SW480 (cell line): ENCODE results near the gene DTNA.
"Not testable (repeated sequence)": the region's sequence is repeated elsewhere in the genome, so short reads cannot be mapped to it uniquely, and the experiment has no call there.

ENCODE experiments used
- DNase-seq: peaks from one replicate; pipeline ENCODE4 v3.0.0-alpha.2; 2016; ENCODE audit warnings: low spot score

The DTNA gene

GRCh38 chr18:34725737-34726136 is 15.6 kb downstream of the DTNA start:
- not testable (repeated sequence) for DNase-seq

- DNase-seq, result no peak
These were observed 16.3 kb downstream of the DTNA start for GRCh38 chr18:34726286-34727004.

GRCh38 chr18:34729264-34729663 is 19.2 kb downstream of the DTNA start:
- DNase-seq, result peak; percentile 11

GRCh38 chr18:34729740-34730355 is 19.8 kb downstream of the DTNA start:
- no peak for DNase-seq

DNA sequence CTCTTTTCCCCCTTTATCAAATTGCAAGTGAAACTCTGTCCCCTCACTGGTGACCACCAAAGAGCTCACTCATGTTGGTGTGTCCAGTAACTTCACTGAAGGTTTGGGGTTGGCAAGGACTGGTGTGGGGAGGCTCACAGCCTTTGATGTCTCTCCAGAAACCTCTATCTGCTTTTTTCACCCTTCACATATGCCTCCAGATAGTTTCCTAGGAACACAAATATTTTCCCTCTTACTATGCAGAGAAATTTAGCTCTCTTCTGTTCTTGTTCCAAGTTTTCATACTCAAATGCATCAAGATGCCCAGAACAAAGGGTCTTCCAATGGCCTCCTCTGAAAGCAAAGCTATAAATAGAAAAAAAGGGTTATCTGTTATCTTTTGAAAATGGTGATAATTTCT is 20.7 kb downstream of the DTNA start:
- DNase-seq, result no peak

DNA sequence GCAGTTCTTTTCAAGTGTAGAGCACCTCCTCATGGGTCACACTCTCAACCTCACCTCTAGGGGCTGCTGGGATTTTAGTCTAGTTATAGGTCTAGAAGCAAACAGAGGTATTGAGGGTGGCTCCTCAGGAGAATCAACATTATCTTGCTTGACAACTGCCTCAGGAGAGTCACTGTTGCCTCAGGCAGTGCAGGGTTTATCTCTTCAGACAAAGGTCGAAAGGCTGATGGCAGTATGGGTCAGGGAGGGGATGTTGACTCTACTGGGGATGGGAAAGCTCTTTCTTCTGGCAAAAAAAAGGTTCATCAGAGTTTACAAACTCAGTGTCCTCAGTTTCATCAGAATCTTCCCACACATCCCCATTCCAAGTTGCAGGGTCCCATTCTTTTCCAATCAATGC is 24.0 kb downstream of the DTNA start:
- DNase-seq, result no peak

GRCh38 chr18:34734526-34734925 is 24.4 kb downstream of the DTNA start:
- not testable (repeated sequence) for DNase-seq

- peak; percentile 1 for DNase-seq
These were observed 28.2 kb downstream of the DTNA start for GRCh38 chr18:34738175-34738894.

DNA sequence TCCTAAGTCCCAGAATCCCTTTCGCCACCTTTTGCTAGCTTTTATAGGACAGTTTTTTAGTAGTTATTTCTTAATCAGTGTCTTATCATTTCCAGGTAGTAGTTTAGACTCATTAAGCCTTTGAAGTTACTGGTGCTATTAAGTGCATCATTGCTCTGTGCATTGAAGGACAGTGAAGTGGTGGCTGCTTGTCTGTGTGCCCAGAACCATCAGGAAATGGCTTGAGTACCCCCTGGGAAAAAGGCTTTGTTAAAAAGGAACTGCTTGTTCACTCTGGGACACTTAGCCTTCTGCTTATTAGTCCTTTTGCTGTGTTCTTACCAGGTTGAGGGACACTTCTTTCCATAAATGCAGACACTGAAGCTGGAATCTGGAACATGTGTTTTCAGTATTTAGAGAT is 30.0 kb downstream of the DTNA start:
- DNase-seq, result no peak

DNA sequence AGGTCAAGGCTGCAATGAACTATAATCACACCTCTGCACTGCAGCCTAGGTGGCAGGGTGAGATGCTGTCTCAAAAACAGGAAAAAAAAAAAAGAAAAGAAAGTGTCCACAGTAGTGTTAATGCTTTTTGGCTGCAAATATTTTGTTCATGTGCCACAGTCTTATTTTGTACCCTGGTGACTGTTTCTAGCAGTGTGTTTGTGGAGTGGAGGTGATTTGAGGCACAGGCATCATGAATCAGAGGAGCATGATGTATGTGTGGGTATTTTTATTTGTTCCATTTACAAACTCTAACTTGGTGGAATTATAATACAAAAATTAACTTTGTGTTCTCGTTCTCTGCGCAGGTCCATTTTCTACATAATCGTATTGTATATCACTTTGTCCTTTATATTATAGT is 30.6 kb downstream of the DTNA start:
- no peak for DNase-seq

GRCh38 chr18:34741401-34741800 is 31.3 kb downstream of the DTNA start:
- no peak for DNase-seq

DNA sequence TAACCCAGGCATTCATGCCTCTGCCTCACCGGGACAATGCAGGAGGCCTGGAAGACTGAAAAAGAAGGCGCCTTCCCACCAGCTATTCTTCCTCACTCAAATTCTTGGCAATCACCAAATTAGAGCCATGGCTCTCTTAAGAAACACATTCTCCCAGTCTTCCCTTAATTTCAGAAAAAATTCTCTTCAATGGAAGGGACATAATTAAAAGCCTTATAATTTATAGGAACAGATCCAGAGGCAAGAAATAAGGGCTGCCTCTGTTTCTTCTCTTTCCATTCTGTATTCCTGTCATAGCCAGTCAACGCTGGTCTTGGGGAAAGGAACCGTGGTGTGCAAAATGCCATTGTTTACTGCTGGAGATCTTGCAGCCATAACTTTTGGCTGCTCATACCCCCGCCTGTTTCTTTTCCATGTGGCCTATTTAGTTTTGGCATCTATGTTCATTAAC is 32.8 kb downstream of the DTNA start:
- DNase-seq, result no peak

GRCh38 chr18:34744569-34744968 is 34.5 kb downstream of the DTNA start:
- no peak for DNase-seq

GRCh38 chr18:34746614-34747013 is 36.5 kb downstream of the DTNA start:
- DNase-seq, result no peak

DNA sequence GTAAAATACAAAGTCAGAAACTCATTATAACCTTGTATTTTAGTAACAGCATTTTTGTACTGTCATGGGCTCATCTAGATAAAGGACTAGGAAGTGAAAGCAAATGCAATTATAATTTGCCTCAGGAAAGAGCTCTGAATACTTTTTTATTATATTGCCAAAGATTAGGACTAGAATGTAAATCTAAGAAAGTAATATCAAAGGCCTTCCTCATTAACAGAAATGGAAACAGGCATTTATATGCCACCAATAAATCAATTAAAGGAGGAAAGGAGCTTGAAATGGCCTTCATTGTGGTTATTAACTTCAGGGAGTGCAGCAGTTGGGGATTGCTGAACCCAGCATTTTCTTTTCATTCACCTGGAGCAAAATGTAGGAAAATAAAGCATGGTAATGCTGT is 39.6 kb downstream of the DTNA start:
- DNase-seq, result no peak

- no peak for DNase-seq
These were observed 42.0 kb downstream of the DTNA start for GRCh38 chr18:34752056-34752455.

- no peak for DNase-seq
These were observed 44.2 kb downstream of the DTNA start for GRCh38 chr18:34754300-34754699.

DNA sequence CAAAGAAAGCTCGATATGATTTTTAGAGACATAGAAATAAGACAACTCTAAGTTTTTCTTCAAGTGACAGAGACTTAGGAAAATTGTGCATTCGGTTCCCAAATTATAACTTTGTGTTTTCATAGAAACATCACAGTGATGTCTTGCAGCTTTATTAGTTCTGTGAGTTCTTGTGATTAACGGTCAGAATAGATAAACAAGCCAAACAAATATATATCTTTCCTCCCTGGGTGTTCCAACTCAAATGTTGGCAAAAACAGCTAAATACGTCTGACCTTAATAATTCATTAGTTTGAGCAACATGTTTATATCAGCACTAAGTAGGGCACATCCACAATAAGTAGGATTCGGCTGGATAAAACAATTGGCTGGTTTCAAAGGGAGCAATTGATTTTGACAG is 47.6 kb downstream of the DTNA start:
- DNase-seq, result no peak

DNA sequence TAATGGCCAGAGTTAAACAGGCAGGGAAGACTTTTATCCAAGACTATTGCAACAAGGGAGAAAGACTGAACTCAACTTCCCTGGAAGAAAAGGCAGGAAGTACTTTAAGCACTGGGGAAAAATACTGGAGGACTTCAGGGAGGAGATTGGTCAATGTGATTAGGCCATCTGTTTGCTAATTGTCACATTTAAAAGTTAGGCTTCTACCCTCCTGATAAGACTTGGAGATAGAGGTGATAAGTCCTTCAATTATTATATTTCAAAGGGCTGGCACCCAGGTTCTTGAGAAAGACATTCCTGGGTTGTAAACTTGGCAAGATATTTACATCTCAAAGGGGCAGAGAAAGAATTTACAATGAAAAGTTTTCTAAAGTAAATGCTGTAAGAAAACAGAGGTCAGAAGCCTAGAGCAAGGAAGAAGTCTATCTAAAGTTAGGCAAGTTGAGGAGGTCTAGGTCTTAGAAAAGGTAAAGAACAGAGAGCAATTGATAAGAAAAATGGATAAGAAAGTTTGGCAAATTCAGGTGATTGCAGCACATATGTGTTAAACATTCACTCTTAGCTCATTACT is 48.4 kb downstream of the DTNA start:
- DNase-seq, result no peak

GRCh38 chr18:34760444-34760843 is 50.3 kb downstream of the DTNA start:
- DNase-seq, result no peak

GRCh38 chr18:34764451-34764850 is 54.4 kb downstream of the DTNA start:
- DNase-seq, result no peak

- no peak for DNase-seq
These were observed 57.5 kb downstream of the DTNA start for GRCh38 chr18:34767601-34768027.

DNA sequence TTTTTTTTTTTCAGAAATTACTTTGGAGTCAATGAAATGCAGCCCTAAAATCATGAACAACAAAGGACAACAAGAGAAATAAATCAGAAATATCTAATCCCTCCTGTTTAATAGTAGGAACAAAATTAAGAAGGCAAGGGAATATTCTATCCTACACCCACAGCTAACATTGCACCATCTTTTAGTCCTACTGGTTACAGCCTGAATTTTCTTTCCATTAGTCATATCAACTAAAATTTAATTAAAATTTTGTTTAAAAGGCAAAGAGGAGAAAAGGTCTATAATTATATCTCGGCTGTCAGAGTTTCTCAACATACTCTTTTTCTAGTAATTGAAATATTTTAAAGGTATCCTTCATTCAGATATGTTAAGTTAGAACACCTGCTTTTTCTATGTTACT is 61.9 kb downstream of the DTNA start:
- no peak for DNase-seq
